Fibroblast of skin of right quadriceps (primary cell): Measurements from ENCODE around the gene ATOSB.

ENCODE experiments used
- DNase-seq: peaks from one replicate; pipeline ENCODE4 v3.0.0-alpha.2; 2013

Gene ATOSB

GRCh38 chr9:35112257-35113020, 3.2 kb downstream of the ATOSB start:
- peak; percentile 65 for DNase-seq

DNA sequence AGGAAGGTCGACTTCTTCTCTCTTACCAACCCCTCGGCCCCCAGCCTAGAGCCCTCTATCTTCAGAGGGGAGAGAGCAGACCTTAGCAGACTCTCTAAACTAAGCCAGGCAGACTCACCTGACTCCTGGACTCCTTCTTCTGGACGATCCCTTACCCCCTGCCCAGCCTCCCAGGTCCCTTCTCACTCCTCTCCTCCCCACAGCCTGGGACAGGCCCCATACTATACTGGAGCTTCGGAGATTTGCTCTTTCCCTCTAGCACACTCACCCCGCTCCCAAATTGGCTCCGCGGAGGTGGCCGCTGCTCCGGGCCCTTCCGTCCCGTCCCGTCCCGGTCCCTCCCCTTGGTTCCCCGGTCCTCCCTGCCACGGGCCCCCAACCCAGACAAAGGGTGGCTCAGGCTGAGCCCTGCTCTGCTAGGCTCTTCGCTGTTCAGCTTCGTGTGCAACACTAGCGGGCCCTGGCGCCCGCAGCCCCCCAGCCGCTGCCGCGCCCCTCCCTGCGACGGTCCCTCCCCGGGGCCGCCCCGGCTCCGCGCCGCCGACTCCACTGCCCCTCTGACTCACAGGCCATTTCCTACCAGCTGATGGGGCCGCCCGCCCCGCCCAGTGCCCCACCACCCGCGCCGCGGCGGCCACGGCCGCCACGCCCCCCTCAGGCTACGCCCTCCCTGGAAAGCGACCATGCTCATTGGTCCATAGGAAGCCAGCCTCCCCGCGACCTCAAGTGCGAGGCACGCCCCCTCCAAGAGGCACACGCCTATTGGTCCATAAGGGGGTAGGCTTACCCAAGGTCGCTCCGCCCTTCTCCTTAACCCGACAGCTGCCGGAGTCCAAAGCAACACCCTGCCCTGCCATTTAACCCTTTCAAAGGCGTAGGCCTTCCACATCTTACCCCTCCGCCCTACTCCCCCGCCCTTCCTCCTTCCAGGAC, 4.4 kb downstream of the ATOSB start:
- peak; percentile 99 for DNase-seq

- DNase-seq: peak; percentile 45
Observed at GRCh38 chr9:35110327-35110761, 5.3 kb downstream of the ATOSB start.

DNA sequence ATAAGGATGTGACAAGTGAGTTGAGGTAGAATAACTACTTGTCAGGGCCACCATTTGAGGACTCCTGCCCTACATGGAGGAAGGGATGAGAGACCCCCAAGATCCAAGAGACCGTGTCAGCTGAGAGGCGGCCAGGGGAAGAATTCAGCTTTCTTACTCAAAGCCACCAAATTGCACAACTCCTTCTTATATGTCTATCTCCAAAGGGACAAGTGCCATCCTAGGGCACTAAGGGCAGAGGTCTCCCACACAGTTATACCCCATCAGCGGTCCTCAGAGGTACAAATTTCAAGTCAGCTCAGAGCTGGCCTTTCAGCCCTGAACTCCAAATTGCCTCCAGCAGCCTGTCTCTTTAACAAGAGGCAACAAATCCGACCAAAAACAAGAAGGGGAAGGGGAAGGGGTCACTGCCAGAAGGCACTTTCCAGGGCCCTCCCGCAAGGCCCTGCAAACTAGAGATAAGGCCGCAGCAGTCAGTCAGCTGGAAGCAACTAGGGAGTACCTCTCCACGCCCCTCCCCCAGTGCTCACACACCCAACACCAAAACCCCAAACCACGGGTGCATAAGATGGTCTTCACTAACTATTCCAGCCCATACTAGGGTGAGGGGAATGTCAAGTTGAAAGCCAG, 6.6 kb downstream of the ATOSB start:
- no peak for DNase-seq

DNA sequence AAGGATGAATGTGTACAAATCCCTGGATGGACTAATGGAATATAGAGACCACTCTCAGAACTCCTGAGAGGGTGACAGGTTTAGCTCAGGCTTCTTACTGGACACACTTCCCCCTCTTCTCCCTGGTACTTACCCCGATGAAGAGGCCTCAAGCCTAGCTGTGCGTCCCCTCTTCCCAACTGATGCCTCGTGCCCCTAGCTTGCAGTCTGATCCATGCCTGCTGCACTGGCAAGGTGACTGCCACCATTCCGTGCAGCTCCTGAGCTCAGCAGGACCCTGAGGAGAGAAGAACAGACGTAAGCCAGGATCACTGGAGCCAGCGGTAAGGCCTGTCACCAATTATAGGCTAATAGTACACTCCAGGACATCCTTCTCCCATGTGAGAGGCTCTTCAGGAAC, 7.2 kb downstream of the ATOSB start:
- DNase-seq: no peak

DNA sequence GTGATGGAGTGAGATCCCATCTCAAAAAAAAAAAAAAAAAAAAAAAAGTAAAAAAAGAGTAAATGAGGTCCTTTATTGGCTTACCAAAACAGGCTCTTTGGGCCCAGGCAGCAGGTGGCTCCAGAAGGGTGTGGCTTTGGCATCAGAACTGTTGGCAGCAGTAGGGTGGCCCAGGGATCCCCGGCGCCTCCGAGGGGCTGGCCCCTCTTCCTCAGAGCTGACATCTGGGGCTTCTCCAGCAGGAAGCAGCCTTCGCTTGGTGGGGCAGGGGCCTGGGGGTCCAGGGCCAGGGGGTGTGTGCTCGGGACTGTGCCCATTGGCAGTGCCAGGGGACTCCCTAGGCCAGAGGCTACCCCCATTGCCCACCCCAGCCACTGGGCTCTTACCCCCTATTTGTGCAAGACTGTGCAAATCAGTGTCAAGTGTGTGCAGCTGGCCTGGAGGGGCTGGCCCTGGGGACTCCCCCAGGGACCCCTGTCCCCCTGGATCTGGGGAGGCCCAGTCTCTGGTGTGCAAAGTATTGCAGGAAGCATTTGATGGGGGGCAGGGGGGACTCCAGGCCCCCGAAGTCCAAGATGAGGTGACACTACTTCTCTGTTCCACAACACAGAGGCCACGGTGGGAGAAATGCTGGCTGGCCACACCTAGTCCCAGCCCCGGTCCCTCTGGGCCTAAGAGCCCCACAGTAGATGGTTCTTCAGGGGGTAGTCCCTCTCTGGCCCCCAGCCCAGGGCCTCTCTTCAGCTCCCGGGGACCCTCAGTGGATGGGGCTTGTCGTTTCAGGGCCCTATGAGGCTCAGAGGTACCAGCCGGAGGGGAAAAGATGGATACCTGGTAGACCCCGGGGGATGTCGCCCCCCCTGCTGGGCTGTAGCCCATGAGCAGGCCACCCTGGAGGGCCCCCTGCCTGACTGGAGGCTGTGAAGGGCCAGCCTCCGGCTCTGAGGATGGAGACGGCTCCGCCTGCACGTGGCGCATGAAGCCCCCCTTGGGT, 8.1 kb downstream of the ATOSB start:
- DNase-seq: no peak

GRCh38 chr9:35106343-35106730, 9.3 kb downstream of the ATOSB start:
- DNase-seq: no peak

DNA sequence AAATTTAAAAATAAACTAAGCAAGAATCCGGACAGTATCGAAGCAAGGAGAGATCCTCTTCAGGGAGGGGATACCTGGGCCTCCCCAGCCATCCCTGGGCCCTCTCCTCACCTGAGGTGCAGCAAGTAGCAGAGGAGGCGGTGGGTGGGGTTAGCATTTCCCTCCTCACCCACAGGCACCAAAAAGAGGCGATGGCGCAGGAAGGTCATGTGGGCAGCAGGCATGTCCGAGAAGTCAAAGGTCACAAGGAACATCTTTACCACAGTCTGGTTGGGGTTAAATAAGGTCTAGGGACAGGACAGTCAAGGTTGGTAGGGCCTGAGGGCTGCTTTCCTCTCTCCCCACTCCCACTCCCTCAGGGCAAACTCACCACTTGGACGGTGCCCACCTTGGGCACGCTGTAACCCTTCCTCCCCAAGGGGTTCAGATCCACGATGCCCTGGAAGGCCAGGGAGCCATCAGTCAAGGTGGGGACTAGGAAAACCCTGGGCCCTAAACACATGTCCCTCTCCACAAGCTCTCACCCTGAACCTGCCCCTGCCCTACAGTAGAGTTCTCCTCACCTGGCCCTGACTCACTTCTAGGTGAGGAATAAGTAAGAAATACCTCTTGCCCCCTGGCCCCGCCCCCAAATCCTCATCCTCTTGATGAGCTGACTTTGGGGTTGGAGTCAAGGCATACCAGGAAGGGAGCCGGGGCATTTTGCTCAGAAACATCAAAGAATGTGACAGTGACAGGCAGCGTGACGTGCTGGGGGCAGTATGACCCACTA, 9.9 kb downstream of the ATOSB start:
- no peak for DNase-seq

DNA sequence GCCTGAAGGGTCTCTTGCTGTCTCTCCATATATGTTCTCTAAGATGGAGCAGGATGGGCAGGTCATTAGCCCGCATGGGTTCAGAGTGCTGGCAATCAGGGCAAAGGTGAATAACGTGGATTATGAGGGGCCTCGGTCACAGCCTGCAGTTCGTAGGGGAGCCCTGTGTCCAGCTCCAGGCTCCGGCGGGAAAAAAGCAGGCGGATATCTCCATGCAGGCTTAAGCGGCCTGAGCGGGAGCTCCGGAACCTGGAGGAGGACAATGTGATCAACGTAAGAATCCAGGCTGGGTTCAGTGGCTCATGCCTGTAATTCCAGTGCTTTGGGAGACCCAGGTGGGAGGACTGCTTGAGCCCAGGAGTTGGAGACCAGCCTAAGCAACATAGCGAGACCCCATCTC, 10.5 kb downstream of the ATOSB start:
- DNase-seq: no peak

DNA sequence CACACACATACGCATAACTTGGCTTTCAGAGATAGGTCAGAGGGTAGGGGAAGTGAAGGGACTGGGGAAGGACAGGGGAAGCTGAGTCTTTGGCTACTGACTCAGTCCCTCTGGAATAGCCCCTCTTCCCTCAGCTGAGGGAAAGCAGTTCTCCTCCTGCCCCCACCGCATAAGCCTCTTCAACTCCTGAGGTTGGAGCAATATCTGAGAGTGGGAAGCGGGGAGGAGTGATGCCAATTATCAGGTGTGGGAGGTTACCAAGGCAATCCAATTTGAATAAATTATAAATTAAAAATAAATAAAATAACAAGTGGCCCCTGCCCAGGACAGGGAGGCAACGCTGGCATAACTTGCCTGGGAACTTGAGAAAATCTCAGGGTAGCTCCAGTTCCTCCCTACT, 11.1 kb downstream of the ATOSB start:
- DNase-seq: no peak

GRCh38 chr9:35103660-35104191, 11.9 kb downstream of the ATOSB start:
- DNase-seq: no peak

DNA sequence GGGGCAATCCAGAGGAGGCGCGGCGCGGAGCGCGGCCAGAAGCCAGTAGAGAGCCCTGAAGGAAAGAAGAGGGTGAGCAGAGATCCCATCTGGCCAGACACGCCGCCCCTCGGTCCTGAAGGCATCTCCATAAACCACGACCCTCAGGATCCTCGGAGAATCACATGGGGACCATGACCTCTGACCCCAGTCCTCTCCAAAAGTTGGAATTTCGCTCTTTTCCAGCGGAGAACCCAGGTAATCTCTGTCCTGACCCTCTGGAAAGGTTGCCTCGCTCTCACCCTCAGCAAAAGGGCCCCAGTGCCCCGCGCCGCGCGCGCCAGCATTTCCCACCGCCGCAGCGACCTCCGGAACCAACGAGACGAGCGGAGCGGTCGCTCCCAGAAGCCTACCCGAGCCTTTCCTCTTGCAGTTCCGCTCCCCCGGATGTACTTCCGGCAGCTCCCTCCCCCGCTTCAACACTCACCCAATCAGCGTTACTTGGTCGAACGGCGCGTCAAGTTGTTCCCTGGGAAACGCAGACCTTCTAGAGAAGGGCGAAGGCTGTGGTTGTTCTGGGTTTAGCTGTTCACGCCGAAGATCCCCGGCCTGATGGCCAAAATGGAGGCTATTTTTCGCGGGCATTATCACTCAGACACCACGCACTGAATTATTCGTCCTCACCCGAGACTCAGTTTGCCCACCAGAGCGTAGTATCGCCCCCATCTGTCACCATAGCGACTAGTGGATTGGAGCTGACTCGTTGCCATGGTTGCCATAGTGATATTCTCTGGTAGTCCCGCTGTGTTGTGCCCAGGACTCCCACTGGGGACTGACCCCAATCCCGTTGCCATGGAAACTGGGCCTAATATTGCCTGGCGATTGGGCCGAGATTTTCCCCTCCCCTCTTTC, 12.6 kb downstream of the ATOSB start, which contains the start of gene STOML2:
STOML2 (minus strand) TSS at position 363 of the 891 bp plus-strand sequence; CDS start at position 326, 37 bp downstream.
- DNase-seq: peak; percentile 95

GRCh38 chr9:35102465-35102768, 13.2 kb downstream of the ATOSB start:
- no peak for DNase-seq

DNA sequence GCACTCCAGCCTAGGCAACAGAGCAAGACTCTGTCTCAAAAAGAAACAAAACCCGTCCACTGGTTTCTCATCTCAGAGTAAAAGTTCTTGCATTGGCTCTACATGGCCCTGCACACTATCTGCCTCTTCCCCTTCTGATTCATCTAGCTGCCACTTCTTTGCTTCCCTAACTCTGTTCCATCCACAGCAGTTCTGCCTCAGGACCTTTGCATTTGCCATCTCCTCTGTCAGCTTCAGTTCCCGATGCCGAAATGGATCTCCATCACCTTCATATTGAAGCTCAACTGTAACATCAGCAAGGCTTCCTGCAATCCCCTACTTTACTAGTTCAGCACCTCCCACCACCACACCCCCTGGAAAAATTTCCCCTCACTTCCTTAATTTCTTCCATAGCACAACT, 18.1 kb downstream of the ATOSB start:
- no peak for DNase-seq

DNA sequence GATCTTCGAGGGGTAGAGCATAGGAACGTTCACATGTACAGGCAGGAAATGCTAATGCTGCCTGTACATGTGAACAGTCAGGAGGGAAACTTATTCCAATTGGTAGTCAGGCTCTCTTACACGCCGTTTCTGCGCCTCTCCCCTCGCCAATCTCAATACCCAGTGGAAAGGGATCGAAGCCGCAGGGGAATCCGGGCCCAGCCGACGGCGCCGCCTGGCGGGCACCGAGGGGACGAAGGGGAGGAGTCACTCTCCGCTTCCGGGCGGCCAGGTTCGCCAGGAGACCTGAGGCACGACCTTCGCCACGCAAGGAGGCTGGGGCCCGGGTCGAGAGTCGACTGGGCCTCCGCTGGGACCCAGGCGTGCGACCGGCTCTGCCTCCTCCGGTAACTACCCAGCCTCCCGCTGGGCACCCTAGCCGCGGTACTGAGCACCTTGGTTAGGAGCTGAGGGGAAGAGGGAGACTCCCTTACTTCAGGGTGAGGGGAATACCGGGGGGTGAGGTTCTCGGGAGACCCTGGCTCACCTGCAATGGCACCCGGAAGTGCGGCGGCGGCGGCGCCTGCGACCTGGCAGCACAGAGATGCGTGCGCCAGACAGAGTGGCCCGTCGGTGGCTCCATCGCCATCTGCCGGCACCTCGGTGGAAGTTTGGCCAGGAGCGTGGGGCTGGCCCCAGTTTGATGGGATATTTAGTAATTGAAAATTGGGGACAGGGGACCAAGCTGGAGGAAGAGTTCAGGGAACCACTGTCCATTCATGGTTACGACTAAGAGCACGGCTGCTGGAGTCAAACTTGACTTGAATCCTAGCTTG, 19.4 kb downstream of the ATOSB start, which contains the start of gene PIGO:
PIGO (minus strand) TSS at position 557 of the 815 bp plus-strand sequence. CDS start 1,026 bp downstream, outside the sequence.
- peak; percentile 77 for DNase-seq

GRCh38 chr9:35091536-35091935, 24.1 kb downstream of the ATOSB start:
- no peak for DNase-seq

DNA sequence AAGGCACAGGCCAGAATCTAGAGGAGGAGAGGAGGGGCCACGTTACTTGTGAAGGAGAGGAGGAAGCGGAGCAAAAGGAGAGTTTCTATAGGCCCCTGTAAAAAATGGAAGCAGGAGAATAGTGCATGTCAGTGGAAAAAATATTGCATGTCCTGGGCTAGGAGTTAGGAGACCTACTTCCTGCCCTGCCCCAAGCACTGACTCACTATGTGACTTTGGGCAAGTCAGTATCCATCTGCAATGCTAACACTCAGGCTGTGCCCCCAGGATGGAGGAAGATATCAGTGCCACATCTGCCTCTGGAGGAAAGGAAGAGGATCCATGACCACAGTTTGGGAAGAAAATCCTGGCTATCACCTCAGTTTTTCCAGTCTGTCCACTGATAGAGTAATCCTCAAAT, 26.2 kb downstream of the ATOSB start:
- no peak for DNase-seq

DNA sequence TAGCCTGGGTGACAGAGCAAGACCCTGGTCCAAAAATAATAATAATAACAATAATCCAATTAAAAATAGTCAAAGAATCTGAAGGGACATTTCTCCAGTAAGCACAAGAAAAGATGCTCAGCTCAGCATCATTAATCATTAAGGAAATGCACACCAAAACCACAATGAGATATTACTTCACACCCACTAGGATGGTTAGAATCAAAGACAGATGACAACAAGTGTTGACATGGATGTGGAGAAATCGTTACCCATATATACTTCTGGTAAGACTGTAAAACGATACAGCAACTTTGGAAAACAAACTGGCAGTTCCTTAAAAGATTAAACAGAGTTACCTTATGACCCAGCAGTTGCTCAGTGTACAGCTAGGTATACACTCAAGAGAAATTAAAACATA, 30.6 kb downstream of the ATOSB start:
- no peak for DNase-seq
